Fibroblast of mammary gland (primary cell): ENCODE data around the gene SLC46A1.

Experiments used
- DNase-seq: peaks from one replicate; pipeline ENCODE4 v3.0.0-alpha.2; 2010; ENCODE audit warnings: low read depth
- H3K4me3 ChIP-seq: 2 replicates; pipeline ENCODE4 v1.5.1; 2011; ENCODE audit warnings: low read depth, mild to moderate bottlenecking, low read length, moderate library complexity; ENCODE audit not compliant: control insufficient read depth
- CTCF ChIP-seq: conservative IDR thresholded peaks from 2 replicates; pipeline ENCODE4 v1.5.1; 2011; ENCODE audit warnings: low read depth, low read length, inconsistent platforms; ENCODE audit not compliant: control insufficient read depth, insufficient read depth

The SLC46A1 gene

GRCh38 chr17:28391401-28391800, 14.6 kb downstream of the SLC46A1 start:
- no peak for TF ChIP-seq CTCF
- no peak for DNase-seq
- H3K4me3 ChIP-seq, result no peak overlapping the region

DNA sequence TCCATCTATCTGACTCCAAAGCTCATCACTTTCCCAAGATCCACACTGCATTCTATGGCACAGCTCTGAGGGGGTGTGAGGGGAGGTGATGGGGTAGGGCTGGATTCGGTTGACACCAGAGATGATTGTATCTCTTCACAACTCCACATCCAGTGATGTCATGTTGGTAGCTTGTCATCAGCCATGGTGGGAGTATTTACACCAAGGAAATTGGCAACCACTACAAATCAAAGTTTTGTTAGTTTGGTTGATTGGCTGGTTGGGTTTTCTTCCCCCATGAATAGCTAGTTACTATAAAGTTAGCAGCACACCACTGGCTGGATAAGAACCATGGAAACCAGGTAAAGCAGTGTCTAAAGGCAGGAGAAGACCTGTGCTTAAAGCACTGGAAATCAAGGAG, 15.0 kb downstream of the SLC46A1 start:
- no peak for DNase-seq
- no peak overlapping the region for H3K4me3 ChIP-seq
- TF ChIP-seq CTCF, result no peak

DNA sequence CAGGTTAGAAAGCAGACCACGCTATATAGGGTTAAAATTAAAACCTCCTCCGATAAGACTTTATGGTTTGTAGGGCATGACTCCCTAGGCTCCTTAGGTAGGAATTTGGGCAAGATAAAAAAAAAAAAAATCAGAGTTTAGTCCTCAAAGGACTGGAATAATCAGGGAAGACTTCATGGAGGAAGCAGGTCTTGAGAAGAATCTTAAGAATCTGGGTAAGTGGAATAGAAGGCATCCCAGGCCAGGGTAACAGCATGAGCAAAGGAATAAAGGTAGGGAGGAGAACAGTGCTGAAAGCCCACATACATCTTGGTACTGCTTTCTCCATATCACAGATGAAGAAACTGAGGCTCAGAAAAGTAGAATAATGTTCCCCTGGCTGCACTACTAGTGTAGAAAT, 15.4 kb downstream of the SLC46A1 start:
- no peak for DNase-seq
- TF ChIP-seq CTCF, result no peak
- no peak overlapping the region for H3K4me3 ChIP-seq

DNA sequence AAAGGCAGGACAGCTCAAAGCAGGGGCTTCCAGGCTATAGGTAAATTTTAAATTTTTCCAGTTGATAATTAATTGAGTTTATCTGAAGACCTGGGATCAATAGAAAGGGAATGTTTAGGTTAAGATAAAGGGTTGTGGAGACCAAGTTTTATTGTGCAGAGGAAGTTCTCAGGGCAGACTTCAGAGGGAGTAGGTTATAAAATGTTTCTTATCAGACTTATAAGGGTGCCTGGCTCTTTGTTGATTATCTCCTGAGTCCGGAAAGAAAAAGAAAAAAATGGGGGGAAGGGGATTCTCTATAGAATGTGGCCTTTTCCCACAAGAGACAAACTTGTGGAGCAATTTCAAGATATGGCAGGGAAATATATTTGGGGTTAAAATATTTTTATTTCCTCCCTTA, 15.9 kb downstream of the SLC46A1 start:
- H3K4me3 ChIP-seq, result no peak overlapping the region
- TF ChIP-seq CTCF, result no peak
- DNase-seq, result no peak

- DNase-seq, result no peak
- H3K4me3 ChIP-seq, result no peak overlapping the region
- TF ChIP-seq CTCF, result no peak
These were observed 17.9 kb downstream of the SLC46A1 start for GRCh38 chr17:28388106-28388505.

DNA sequence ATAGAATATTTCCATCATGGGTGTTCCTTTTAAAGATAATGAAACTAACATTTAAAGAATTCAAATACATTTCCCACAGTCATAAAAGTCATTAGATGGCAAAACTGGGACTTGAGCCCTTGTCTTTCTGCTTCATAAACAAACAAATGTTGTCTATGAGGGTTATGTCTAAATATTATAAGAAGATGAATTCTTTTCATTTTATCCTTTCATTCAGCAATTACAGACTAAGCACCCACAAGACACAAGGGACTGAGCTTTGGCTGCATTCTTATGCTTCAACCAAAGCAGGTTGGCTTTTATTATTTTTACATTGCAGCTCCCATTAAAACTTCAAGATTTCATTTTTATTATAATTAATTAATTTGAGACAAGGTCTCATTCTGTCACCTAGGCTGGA, 19.6 kb downstream of the SLC46A1 start:
- no peak overlapping the region for H3K4me3 ChIP-seq
- no peak for TF ChIP-seq CTCF
- DNase-seq, result no peak

DNA sequence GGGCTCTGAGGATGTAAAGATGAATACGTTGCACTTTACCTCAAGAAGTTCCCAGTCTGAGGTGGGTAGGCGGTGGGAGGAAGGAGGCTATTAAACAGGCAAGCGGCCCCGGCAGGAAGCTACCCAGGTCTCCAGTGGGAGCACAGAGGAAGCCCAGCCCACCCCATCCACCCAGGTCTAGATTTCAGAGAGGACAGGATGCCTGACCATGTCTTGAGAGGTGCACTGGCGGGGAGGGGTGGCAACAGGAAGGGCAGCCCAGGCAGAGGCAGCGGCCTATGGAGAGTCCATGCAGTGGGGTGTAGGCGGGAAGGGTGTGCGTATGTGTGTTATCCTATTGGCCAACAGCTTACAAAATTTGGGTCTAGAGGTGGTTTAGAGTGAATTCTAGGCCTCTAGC, 20.6 kb downstream of the SLC46A1 start:
- no peak overlapping the region for H3K4me3 ChIP-seq
- no peak for DNase-seq
- no peak for TF ChIP-seq CTCF
